ENCODE data around the gene TMBIM1. TPM values are rescaled to one million over a fixed set of nuclear protein-coding genes. Genes with fewer than 3 reads are reported as not detected.
A peak's percentile ranks its signal among the peaks of the same experiment; 100 is the strongest.

Gene TMBIM1
- total and polyA plus RNA-seq, 3 donors from 2014 or later: 59.9 to 81.0 (median 77.6) TPM

GRCh38 chr2:218293715-218294429 is 1.6 kb upstream of the TMBIM1 start:
- intact Hi-C loops (cut with DNase I; ENCODE audit: low total_unique reads): loop anchor here (5.0 kb wide), 1 partner anchor 103 kb away; the partner anchor contains the start of gene CTDSP1
- H3K27me3 ChIP-seq: no peaks in the 10 kb centered on the region
- no peak overlapping the region for H3K4me3 ChIP-seq
- WGBS, 2 donors: 58 to 69% methylated on average over 5 of the region's 5 CpGs
- H3K4me1 ChIP-seq: peaks cover 31% of the 10 kb centered on the region
- no peak for TF ChIP-seq CTCF (IDR thresholded peaks at IDR 0.05)
- no peak for TF ChIP-seq POLR2A (IDR thresholded peaks at IDR 0.05)
- H3K9me3 ChIP-seq: no peaks in the 10 kb centered on the region
- H3K27ac ChIP-seq: no peak overlapping the region
- H3K36me3 ChIP-seq (ENCODE audit: low read depth, missing control alignments): no peaks in the 10 kb centered on the region
- no peak for DNase-seq

GRCh38 chr2:218291318-218292047 is 820 bp downstream of the TMBIM1 start:
- 25 to 27% methylated on average over 12 of the region's 12 CpGs for WGBS, 2 donors
- Histone ChIP-seq H3K9me3 (no peaks in the 10 kb centered on the region), H3K4me3 (peak overlapping the region; percentile 81 to 98), H3K27me3 (no peaks in the 10 kb centered on the region), H3K36me3 (ENCODE audit: low read depth, missing control alignments) (no peaks in the 10 kb centered on the region), H3K4me1 (peaks cover 46% of the 10 kb centered on the region), H3K27ac (peak overlapping the region; percentile 88 to 96)
- intact Hi-C loops (cut with DNase I; ENCODE audit: low total_unique reads): loop anchor here (5.0 kb wide), 1 partner anchor 106 kb away; the partner anchor contains the start of gene CTDSP1
- TF ChIP-seq CTCF (IDR thresholded peaks at IDR 0.05): no peak
- no peak for TF ChIP-seq POLR2A (IDR thresholded peaks at IDR 0.05)
- DNase-seq: no peak

GRCh38 chr2:218290316-218291261 is 1.7 kb downstream of the TMBIM1 start:
- no peaks in the 10 kb centered on the region for H3K27me3 ChIP-seq
- intact Hi-C loops (cut with DNase I; ENCODE audit: low total_unique reads): loop anchor here (5.0 kb wide), 1 partner anchor 107 kb away; the partner anchor contains the start of gene CTDSP1
- peak overlapping the region in 1 of 2 donors; percentile 98 for H3K4me3 ChIP-seq
- no peaks in the 10 kb centered on the region for H3K36me3 ChIP-seq (ENCODE audit: low read depth, missing control alignments)
- 52 to 54% methylated on average over 11 to 12 of the region's 12 CpGs for WGBS, 2 donors
- peak overlapping the region; percentile 88 to 96 for H3K27ac ChIP-seq
- no peak for TF ChIP-seq CTCF (IDR thresholded peaks at IDR 0.05)
- TF ChIP-seq POLR2A (IDR thresholded peaks at IDR 0.05): no peak
- DNase-seq: no peak
- H3K4me1 ChIP-seq: peaks cover 55% of the 10 kb centered on the region
- H3K9me3 ChIP-seq: no peaks in the 10 kb centered on the region

GRCh38 chr2:218289639-218290315 is 2.5 kb downstream of the TMBIM1 start:
- intact Hi-C loops (cut with DNase I; ENCODE audit: low total_unique reads): loop anchor here (5.0 kb wide), 1 partner anchor 108 kb away; the partner anchor contains the start of gene CTDSP1
- WGBS, 2 donors: 40 to 51% methylated on average over 6 of the region's 6 CpGs
- Histone ChIP-seq H3K27ac (peak overlapping the region in 1 of 2 donors; percentile 96), H3K9me3 (no peaks in the 10 kb centered on the region), H3K27me3 (no peaks in the 10 kb centered on the region), H3K4me1 (peaks cover 58% of the 10 kb centered on the region), H3K4me3 (no peak overlapping the region), H3K36me3 (ENCODE audit: low read depth, missing control alignments) (no peaks in the 10 kb centered on the region)
- TF ChIP-seq POLR2A (IDR thresholded peaks at IDR 0.05): no peak
- TF ChIP-seq CTCF (IDR thresholded peaks at IDR 0.05): no peak
- DNase-seq: peak; percentile 43
